NCI-H1694 treated with DMSO at 0.1 percent for 48 hours (cell line): ENCODE data around the gene SPPL2A.

Experiments used
- DNase-seq: peaks from one replicate; lab custom pipeline; 2025; lab: John Stamatoyannopoulos, UW

Gene SPPL2A

GRCh38 chr15:50686469-50687301 lies 78.8 kb downstream of the SPPL2A start, which contains the start of gene TRPM7:
Gene TRPM7 (minus strand): TSS chr15:50686797. CDS start chr15:50686533, 264 bp downstream.
- peak; percentile 61 for DNase-seq

DNA sequence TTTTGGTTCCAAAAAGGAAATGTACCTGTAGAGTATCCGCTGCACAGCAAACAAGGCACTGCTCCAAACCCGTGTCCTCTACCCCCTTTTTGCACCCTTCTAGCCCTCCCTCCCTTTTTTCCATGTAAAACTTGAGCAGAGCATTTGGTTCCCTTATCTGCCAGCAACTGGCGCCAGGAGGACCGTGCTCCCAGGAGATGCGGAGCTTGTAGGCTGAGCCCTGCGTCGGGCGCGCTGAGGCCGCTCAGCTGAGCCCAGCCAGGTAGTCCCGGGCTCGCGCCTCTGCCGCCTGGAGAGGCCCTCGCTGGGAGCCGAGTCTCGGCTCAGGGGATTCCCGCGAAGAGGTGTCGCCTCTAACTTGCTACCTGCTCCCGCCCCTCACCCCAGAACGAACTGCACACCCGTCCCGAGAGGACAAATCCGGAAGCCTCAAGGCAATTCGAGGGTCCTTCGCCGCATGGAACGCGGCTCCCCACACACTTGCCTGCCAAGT lies 79.5 kb downstream of the SPPL2A start:
- peak; percentile 46 for DNase-seq

GRCh38 chr15:50685191-50685975 lies 80.1 kb downstream of the SPPL2A start:
- no peak for DNase-seq

DNA sequence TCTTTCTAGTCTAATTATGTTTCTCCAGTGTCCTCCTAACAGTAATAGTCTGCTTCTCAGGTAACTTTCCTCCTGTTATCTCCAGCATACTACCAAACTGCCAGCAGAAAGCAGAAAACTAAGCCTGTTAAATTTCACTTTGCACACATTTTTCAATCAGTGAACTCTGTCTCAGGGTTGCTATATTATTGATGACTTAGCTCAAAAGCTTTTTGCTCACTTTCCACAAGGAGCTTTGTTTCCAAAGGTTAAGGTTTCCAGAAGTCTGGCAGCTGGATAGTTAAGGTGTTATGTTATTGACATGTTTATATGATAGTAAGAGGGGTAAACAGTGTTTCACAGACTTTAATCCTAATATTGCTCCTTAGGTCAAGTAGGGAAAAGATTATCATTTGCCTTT lies 84.0 kb downstream of the SPPL2A start:
- DNase-seq = no peak

GRCh38 chr15:50676799-50677483 lies 88.6 kb downstream of the SPPL2A start:
- no peak for DNase-seq

DNA sequence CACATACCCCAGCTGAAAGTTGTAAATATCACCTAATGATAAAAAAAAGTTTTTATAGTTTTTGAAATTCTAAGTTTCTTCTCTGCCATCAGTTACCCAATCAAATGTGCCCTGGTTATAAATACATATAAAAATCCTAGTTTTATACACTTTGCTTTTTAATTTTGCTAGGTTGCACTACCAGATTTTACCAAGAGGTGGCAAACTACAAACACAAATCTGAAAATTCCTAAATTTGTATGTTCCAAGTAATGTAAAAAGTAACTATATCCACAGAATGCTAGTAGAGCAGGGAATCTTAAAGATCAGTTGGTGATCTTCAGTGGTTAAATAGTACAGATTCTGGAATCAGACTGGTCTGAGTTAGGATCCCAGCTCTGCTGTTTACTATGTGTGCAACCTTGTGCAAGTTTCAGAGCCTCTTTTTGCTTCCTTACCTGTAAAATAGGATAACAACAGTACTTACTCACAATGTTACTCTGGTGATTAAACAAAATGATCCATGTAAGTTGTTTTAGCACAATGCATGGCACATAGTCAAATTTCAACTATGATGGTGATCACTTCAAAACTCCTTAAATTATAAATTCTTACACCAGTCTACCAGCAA lies 89.9 kb downstream of the SPPL2A start:
- no peak for DNase-seq

GRCh38 chr15:50670115-50670514 lies 95.4 kb downstream of the SPPL2A start:
- no peak for DNase-seq

DNA sequence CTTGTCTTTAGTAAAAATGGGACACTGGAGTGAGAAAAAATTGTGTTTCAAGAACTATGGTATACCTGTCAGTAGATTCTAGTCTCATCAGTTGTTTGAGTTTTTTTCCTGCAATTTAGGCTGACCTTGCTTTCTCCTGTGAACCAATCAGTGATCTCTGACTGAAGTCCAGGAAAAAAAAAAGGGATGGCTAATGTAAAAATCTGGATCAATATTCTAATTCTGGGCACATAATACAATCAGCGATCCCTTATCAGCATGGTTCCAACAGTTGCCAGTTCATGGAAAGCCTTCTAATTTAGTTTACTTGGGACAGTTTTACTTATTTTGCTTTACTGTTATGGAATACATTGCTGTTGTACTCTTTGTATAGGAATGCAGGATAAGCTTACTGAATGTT lies 95.9 kb downstream of the SPPL2A start:
- no peak for DNase-seq

DNA sequence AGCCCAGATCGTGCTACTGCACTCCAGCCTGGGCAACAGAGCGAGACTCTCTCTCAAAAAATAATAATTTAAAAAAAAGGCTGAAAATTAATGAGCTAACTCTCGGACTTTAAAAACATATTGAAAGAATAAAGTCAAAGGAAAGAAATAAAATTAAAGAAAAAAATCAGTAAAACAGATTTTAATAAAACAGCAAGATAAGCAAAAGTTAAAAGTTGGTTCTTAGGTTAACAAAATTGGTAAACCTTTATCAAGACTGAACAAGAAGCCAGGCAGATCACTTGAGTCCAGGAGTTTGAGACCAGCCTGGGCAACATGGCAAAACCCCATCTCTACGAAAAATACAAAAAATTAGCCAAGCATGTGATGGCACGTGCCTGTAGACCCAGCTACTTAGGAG lies 99.6 kb downstream of the SPPL2A start:
- DNase-seq = no peak

- no peak for DNase-seq
Observed at GRCh38 chr15:50655555-50655954, 110.0 kb downstream of the SPPL2A start.

DNA sequence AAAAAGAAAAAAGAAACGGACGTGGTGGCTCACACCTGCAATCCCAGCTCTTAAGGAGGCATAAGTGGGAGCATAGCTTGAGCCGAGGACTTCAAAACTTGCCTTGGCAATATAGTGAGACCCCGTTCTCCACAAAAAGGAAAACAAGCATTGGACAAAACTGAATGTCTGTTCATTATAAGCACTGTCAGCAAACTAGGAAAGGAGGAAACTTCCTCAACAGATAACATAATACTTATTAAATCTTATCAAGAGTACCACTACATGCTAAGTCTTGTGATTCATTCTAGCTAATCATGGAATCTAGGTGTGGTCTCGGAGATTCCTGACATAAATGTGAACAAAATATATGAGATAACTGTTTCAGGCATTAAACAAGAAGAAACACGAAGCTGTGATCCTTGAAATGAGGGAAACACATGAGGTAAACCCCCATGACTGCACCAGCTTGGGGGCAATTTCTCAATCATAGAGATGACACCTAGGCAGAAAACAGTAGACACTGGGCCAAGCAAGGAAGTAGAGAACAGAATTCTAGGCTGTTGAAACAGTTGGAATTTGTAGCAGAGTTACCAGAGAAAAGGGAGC lies 112.3 kb downstream of the SPPL2A start:
- DNase-seq = no peak

DNA sequence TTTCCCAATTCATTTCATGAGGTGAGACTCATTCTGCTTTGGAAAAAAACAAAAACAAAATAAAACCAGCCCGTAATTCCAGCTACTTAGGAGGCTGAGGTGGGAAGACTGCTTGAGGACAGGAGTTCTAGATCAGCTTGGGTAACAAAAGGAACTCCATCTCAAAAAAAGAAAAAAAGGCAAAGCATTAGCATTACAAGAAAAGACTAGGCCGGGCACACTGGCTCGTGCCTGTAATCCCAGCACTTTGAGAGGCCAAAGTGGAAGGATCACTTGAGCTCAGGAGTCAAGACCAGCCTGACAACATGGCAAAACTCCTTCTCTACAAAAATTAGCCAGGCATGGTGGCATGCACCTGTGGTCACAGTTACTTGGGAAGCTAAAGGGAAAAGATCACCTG lies 112.8 kb downstream of the SPPL2A start:
- no peak for DNase-seq
